ENCODE results near the gene SPAG17.

The SPAG17 gene

DNA sequence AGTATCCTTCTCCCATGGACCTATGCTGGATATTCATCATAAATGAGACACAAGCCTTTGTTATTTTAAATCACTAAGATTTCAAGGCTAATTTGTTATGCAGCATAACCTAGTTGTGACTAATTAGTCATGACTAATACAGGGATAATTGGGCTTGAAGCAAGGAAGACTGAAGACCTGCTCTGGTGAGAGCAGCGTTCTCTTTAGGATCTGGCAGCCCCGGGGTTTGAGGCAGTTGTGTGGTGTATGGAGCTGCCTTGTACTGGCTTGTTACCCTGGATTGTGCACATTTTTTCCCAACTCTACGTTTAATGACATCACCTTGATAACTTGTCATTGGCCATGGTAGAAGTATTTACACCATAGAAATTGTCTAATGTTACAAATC lies 25.7 kb upstream of the SPAG17 start:
- TF ChIP-seq, protein P1, sequence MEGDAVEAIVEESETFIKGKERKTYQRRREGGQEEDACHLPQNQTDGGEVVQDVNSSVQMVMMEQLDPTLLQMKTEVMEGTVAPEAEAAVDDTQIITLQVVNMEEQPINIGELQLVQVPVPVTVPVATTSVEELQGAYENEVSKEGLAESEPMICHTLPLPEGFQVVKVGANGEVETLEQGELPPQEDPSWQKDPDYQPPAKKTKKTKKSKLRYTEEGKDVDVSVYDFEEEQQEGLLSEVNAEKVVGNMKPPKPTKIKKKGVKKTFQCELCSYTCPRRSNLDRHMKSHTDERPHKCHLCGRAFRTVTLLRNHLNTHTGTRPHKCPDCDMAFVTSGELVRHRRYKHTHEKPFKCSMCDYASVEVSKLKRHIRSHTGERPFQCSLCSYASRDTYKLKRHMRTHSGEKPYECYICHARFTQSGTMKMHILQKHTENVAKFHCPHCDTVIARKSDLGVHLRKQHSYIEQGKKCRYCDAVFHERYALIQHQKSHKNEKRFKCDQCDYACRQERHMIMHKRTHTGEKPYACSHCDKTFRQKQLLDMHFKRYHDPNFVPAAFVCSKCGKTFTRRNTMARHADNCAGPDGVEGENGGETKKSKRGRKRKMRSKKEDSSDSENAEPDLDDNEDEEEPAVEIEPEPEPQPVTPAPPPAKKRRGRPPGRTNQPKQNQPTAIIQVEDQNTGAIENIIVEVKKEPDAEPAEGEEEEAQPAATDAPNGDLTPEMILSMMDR (IDR thresholded peaks at IDR 0.05; ENCODE audit: control extremely low read depth, extremely low read depth, low read depth, missing control alignments), result no peak

DNA sequence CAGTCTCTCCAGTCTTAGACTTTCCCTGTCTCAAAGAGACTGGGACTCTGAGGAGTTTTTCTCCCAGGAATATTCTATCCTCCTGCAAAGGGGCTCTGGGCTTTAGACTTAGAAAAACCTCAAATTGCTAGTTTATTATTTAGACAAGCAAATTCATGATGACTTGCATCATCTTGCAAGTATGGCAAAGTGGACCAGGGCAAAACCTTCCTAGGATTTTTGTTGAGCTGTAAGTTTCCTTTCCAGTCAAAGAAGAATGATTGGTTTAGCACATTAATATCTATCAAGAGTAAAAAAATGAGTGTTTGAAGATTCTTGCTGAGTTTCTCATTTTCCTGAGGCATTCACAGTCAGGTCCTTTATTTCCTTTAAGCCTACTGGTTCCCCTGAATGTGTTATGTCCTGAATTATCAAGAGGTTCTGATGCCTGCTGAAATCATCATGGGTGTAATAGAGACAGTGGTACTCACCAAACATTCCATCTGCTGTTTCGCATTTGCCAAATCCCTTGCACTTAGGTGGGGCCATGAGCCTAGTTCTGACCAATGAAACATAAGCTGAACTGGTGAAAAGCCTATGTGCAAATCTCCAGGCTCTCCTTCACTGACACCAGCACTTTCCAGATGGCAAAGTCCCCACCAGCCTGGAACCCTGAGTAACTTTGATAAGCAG lies 25.2 kb upstream of the SPAG17 start:
- CTCF ChIA-PET, result no interaction called here
- DNase-seq (ENCODE audit: extremely low spot score), result no peak

More for the DNA sequence above, 25.7 kb upstream of the SPAG17 start:
- ChIA-PET CTCF (no interaction called here), POLR2A (no interaction called here)
- no peak for DNase-seq (ENCODE audit: extremely low spot score)

DNA sequence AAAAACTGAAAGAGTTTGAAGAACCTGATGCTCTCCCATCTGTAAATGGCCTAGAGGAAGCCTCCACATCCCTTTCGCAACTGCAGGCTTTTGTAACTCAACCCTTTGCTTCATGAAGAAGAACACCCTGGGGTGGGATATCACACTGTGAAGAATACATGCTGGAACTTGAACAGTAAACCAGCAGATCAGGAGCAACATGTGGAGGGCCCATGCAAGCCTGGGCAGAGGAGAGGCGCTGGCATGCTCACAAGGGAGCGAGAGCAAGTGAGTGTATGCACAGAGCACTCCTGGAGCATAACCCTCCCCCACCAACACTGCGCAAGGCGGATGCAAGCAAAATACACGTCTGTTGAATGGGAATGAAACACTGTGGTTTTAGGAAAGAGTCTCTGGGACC lies 24.6 kb upstream of the SPAG17 start:
- DNase-seq (ENCODE audit: extremely low spot score), result no peak
- CTCF ChIA-PET, result interaction anchor here (0.9 kb wide), 1 partner anchor 14 kb away, joined by 3 read pairs; no protein-coding TSS in a partner anchor
- POLR2A ChIA-PET, result no interaction called here
- TF ChIP-seq, protein P1 (IDR thresholded peaks at IDR 0.05; ENCODE audit: control extremely low read depth, extremely low read depth, low read depth, missing control alignments), result no peak

More for the DNA sequence above, 25.2 kb upstream of the SPAG17 start:
- TF ChIP-seq, protein P1 (IDR thresholded peaks at IDR 0.05; ENCODE audit: control extremely low read depth, extremely low read depth, low read depth, missing control alignments), result no peak
- POLR2A ChIA-PET, result no interaction called here

DNA sequence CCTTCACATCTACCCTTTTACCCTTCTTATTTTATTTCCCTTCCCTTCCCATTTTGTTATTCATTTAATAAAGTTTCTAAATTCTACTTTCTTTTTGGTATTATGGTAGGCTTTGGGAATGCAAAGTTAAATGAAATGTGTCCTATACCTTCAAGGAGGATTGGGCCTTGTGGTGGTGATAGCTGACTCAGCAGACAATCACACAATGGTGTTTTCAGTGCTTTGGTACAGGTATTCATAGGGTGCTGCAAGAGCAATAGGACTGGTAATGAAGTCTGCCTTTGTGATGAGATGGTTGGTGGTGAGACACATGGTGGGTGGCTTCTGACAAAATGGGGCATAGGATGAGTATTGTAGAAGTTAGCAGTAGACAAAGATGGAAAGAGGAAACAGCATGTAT lies 21.9 kb upstream of the SPAG17 start:
- POLR2A ChIA-PET, result no interaction called here
- no peak for DNase-seq (ENCODE audit: extremely low spot score)
- TF ChIP-seq, protein P1 (IDR thresholded peaks at IDR 0.05; ENCODE audit: control extremely low read depth, extremely low read depth, low read depth, missing control alignments), result no peak
- CTCF ChIA-PET, result interaction anchor here (1.3 to 1.7 kb wide), 3 partner anchors 11 to 37 kb away, joined by 4 to 7 read pairs (median 6); no protein-coding TSS in a partner anchor

DNA sequence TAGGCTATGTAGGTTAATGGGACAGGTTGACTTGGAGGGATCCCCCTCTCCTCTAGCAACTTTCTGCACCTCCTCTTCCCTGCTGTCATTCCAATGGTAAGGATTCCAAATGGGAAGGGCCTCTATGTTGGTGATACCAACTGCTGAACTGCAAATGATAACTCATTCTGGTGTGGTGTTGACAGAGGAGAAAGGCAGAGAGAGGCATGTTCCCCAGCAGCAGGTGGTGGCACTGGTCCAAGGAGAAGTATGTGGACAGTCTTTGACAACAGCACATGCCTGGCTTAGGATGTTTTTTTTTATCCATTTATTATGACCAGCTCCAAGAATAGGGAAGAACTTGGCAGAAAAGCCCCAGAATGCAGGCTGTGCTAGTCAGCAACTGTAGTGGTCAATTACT lies 19.6 kb upstream of the SPAG17 start:
- CTCF ChIA-PET, result no interaction called here

DNA sequence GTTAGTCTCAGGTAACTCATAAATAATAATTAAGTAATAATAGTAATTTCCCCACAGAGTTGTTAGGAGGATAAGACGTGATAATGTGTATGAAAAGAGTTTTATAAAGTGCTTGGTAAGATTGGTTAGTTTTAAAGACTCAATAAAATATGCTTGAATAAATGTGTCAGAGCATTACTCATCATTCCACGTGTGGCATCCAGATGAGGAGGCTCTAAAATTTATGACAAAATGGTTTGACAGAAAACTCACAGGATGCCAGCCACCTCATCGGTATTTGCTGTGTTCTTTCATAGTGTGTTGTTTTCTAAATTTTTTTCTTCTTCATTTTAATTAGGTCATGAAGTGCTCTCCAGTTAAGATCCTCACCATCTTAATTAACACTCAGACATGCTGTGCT lies 19.1 kb upstream of the SPAG17 start:
- TF ChIP-seq, protein P1 (IDR thresholded peaks at IDR 0.05; ENCODE audit: control extremely low read depth, extremely low read depth, low read depth, missing control alignments), result no peak
- CTCF ChIA-PET, result no interaction called here
- POLR2A ChIA-PET, result no interaction called here
- DNase-seq (ENCODE audit: extremely low spot score), result no peak

More for the DNA sequence above, 19.6 kb upstream of the SPAG17 start:
- TF ChIP-seq, protein P1 (IDR thresholded peaks at IDR 0.05; ENCODE audit: control extremely low read depth, extremely low read depth, low read depth, missing control alignments), result no peak
- DNase-seq (ENCODE audit: extremely low spot score), result no peak
- POLR2A ChIA-PET, result no interaction called here
